Esophagus squamous epithelium (tissue), 4 donors: ENCODE results near the gene RTL10.

Experiments used
- CTCF ChIP-seq, 6 experiments: fragments of 450-650 bp in 4 of 6; fragments of 200-600 bp in 2 of 6; sonication (generic) in 2 of 6; IDR thresholded peaks; one replicate each; pipeline ENCODE4 v1.5.1; 2016 to 2019; ENCODE audit warnings: antibody characterized with exemption in 6 of 6, mild to moderate bottlenecking in 4 of 6, moderate library complexity in 4 of 6
- POLR2A ChIP-seq, 4 donors: fragments of 450-650 bp; IDR thresholded peaks; one replicate each; pipeline ENCODE4 v1.6.1; 2017; ENCODE audit warnings: antibody characterized with exemption in 4 of 4, mild to moderate bottlenecking in 4 of 4, moderate library complexity in 3 of 4

DNA sequence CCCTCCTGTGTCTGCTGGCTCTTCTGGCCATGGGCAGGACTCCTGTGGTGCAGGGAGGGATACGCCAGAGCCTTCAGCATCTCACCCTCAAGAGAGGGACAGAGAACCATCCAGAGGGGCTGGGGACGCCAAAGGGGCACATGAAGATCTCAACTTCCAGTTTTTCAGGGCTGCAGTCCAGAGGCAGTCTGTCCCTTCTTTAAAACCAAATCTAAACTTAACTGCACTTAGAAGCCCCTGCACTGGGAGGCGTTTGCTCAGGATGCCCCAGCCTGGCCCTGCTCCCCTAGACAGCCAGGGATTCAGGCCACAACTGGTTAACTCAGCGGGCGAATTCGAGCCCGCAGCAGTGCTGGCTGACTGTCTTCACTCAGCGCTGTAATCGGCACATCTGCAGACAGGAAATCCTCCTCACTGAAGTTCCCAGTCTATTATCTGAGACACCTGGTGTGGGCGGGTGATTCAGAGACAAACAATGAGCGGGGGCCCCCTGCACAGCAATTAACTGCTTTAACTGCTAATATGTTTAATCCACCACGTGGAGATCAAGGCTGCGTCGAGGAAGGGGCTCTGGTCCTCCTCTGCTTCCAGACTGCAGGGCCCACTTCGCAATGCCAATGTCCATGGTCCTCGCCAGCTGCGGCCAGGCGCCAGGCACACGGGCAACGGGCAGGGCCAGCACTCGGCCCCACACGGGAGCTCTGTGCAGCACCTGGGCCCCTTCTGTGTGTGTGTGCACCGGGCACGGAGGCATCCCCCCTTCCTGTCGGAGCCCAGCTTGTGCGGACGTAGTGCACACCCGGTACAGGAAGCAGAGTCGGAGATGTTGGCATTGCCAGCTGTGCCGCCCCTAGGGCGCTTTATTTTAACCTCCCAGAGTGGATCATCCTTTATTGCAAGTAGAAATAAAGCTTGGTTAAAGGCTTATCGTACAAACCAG lies 36.9 kb upstream of the RTL10 start:
- TF ChIP-seq POLR2A (IDR thresholded peaks at IDR 0.05) = no peak
- no peak for TF ChIP-seq CTCF (IDR thresholded peaks at IDR 0.05)
